ENCODE results near the gene DMBT1.

- TF ChIP-seq POLR2A (IDR thresholded peaks at IDR 0.05; ENCODE audit: extremely low read depth, insufficient read length) (no peak), CTCF (IDR thresholded peaks at IDR 0.05; ENCODE audit: low read depth, low read length) (no peak)
These were observed 127.9 kb downstream of the DMBT1 start for GRCh38 chr10:122688293-122688989.

Measured in NB4 (cell line).